H1 (cell line): Measurements from ENCODE around the gene KLF6. TPM values are rescaled to one million over a fixed set of nuclear protein-coding genes. Genes with fewer than 3 reads are reported as not detected.

Source experiments
- CTCF ChIA-PET: fragments of 300-600 bp; sonication (Branson Sonifier 250); formaldehyde crosslinking; loops from one replicate; lab custom pipeline; 2021; ENCODE audit not compliant: partially characterized antibody; lab: Charles Lee
- POLR2A ChIA-PET: fragments of 300-600 bp; sonication (Branson Sonifier 250); formaldehyde crosslinking; loops from one replicate; lab custom pipeline; 2021; ENCODE audit warnings: inconsistent platforms; ENCODE audit not compliant: partially characterized antibody; lab: Charles Lee
- DNase-seq, 2 experiments: peaks; one replicate each; pipeline versions ENCODE4 v3.0.0 to v3.0.0-alpha.2; 2010 to 2022; ENCODE audit warnings: low spot score in 2 of 2, low read depth in 1 of 2, mixed read lengths in 1 of 2
- FAIRE-seq: peaks from 2 replicates; lab custom pipeline; 2011; peaks lifted over from hg19 to GRCh38; lab: Jason Lieb, UNC
- H2AFZ ChIP-seq: 2 replicates; pipeline ENCODE4 v1.8.1; 2012; ENCODE audit warnings: low read length, inconsistent platforms
- H2AK5ac ChIP-seq: 2 replicates; pipeline ENCODE4 v1.6.1; 2013; ENCODE audit warnings: low read depth, low read length
- H2BK120ac ChIP-seq: replicated peaks from 2 replicates; pipeline ENCODE3; 2013; ENCODE audit warnings: low read depth, low read length, inconsistent platforms
- H2BK12ac ChIP-seq: 2 replicates; pipeline ENCODE4 v1.6.1; 2013; ENCODE audit warnings: low read depth, low read length
- H2BK15ac ChIP-seq: 2 replicates; pipeline ENCODE4 v1.6.1; 2013; ENCODE audit warnings: low read length
- H2BK20ac ChIP-seq: 2 replicates; pipeline ENCODE4 v1.6.1; 2013; ENCODE audit warnings: low read length
- H2BK5ac ChIP-seq: 2 replicates; pipeline ENCODE4 v1.6.1; 2013; ENCODE audit warnings: low read depth, low read length
- H3K14ac ChIP-seq: 2 replicates; pipeline ENCODE4 v1.6.1; 2013; ENCODE audit warnings: inconsistent platforms; ENCODE audit not compliant: insufficient read length
- H3K18ac ChIP-seq: 2 replicates; pipeline ENCODE4 v1.6.1; 2013; ENCODE audit warnings: low read length; ENCODE audit errors: extremely low read depth
- H3K23ac ChIP-seq: 2 replicates; pipeline ENCODE4 v1.6.1; 2013; ENCODE audit warnings: inconsistent platforms; ENCODE audit not compliant: insufficient read length
- H3K23me2 ChIP-seq: 2 replicates; pipeline ENCODE4 v1.6.1; 2013; ENCODE audit warnings: low read depth, low read length
- H3K27ac ChIP-seq: 2 replicates; pipeline ENCODE4 v1.6.1; 2011; ENCODE audit warnings: low read depth, low read length, inconsistent platforms
- H3K27me3 ChIP-seq, 4 experiments: replicated peaks in 1 of 4; 1 replicate in 1 of 4; 2 replicates in 3 of 4; pipeline versions ENCODE4 v1.6.1 to v1.8.1; 2011 to 2013; ENCODE audit warnings: low read length in 3 of 4, mild to moderate bottlenecking in 3 of 4, inconsistent platforms in 2 of 4, mixed read lengths in 2 of 4, moderate library complexity in 1 of 4; ENCODE audit not compliant: control insufficient read depth in 3 of 4, insufficient read depth in 3 of 4; ENCODE audit errors: extremely low read depth in 1 of 4
- H3K36me3 ChIP-seq, 4 experiments: 2 replicates each; pipeline versions ENCODE4 v1.6.1 to v1.8.1; 2011 to 2013; ENCODE audit warnings: mild to moderate bottlenecking in 4 of 4, low read length in 3 of 4, moderate library complexity in 2 of 4, control low read depth in 1 of 4, inconsistent platforms in 1 of 4; ENCODE audit not compliant: insufficient read depth in 4 of 4, control insufficient read depth in 2 of 4
- H3K4ac ChIP-seq: replicated peaks from 2 replicates; pipeline ENCODE3; 2013; ENCODE audit warnings: low read length, low read depth, mixed read lengths, inconsistent platforms; ENCODE audit not compliant: insufficient read length
- H3K4me1 ChIP-seq, 4 experiments: replicated peaks in 1 of 4; 1 replicate in 1 of 4; 2 replicates in 3 of 4; pipeline versions ENCODE4 v1.6.1 to v1.8.1; 2011 to 2013; ENCODE audit warnings: low read length in 3 of 4, inconsistent platforms in 2 of 4, mixed read lengths in 1 of 4; ENCODE audit not compliant: insufficient read depth in 4 of 4, control insufficient read depth in 3 of 4
- H3K4me2 ChIP-seq, 2 experiments: 2 replicates each; pipeline versions ENCODE4 v1.6.1 to v1.8.1; 2011 to 2013; ENCODE audit warnings: low read depth in 2 of 2, low read length in 2 of 2, control low read depth in 1 of 2, inconsistent platforms in 1 of 2, mild to moderate bottlenecking in 1 of 2; ENCODE audit not compliant: insufficient read depth in 1 of 2
- H3K4me3 ChIP-seq, 4 experiments: fragments of 200-600, 300-600 bp in 1 of 4; sonication (generic), shearing (Covaris generic), sonication (Bioruptor Twin) in 1 of 4; 2 replicates each; pipeline versions ENCODE4 v1.5.1 to v1.8.1; 2011 to 2016; ENCODE audit warnings: low read length in 4 of 4, low read depth in 3 of 4, control low read depth in 2 of 4, inconsistent platforms in 2 of 4, mild to moderate bottlenecking in 2 of 4, mixed read lengths in 1 of 4, moderate library complexity in 1 of 4; ENCODE audit not compliant: insufficient read depth in 2 of 4; ENCODE audit errors: extremely low read depth in 1 of 4
- H3K56ac ChIP-seq: replicated peaks from 2 replicates; pipeline ENCODE3; 2013; ENCODE audit warnings: low read depth, mild to moderate bottlenecking, mixed read lengths, low read length, inconsistent platforms; ENCODE audit not compliant: insufficient read length
- H3K79me1 ChIP-seq: 2 replicates; pipeline ENCODE4 v1.6.1; 2013; ENCODE audit warnings: low read depth, low read length, control low read depth
- H3K79me2 ChIP-seq, 2 experiments: 2 replicates each; pipeline versions ENCODE4 v1.6.1 to v1.8.1; 2012 to 2013; ENCODE audit warnings: low read length in 2 of 2, mild to moderate bottlenecking in 2 of 2, inconsistent platforms in 1 of 2; ENCODE audit not compliant: insufficient read depth in 2 of 2, control insufficient read depth in 1 of 2
- H3K9ac ChIP-seq, 4 experiments: replicated peaks in 1 of 4; 1 replicate in 1 of 4; 2 replicates in 3 of 4; pipeline versions ENCODE4 v1.6.1 to v1.8.1; 2011 to 2013; ENCODE audit warnings: low read depth in 3 of 4, low read length in 3 of 4, control low read depth in 2 of 4, mild to moderate bottlenecking in 2 of 4, moderate library complexity in 2 of 4, inconsistent platforms in 1 of 4; ENCODE audit errors: extremely low read depth in 1 of 4
- H3K9me3 ChIP-seq, 2 experiments: 2 replicates each; pipeline versions ENCODE4 v1.6.1 to v1.8.1; 2012 to 2013; ENCODE audit warnings: mild to moderate bottlenecking in 2 of 2, moderate library complexity in 2 of 2, control low read depth in 1 of 2, inconsistent platforms in 1 of 2, low read depth in 1 of 2, low read length in 1 of 2, mixed read lengths in 1 of 2; ENCODE audit not compliant: insufficient read depth in 2 of 2
- H4K20me1 ChIP-seq, 2 experiments: replicated peaks in 1 of 2; 2 replicates each; pipeline versions ENCODE3 to v1.8.1; 2011 to 2013; ENCODE audit warnings: inconsistent platforms in 2 of 2, low read length in 2 of 2, mild to moderate bottlenecking in 1 of 2; ENCODE audit not compliant: insufficient read depth in 2 of 2, control insufficient read depth in 1 of 2
- H4K5ac ChIP-seq: 2 replicates; pipeline ENCODE4 v1.6.1; 2013; ENCODE audit warnings: low read length, low read depth, mixed read lengths, inconsistent platforms; ENCODE audit not compliant: insufficient read length
- H4K8ac ChIP-seq: 2 replicates; pipeline ENCODE4 v1.8.0; 2013; ENCODE audit warnings: mild to moderate bottlenecking, moderate library complexity, low read length, inconsistent platforms; ENCODE audit not compliant: insufficient read depth; ENCODE audit errors: extremely low read depth
- H4K91ac ChIP-seq: replicated peaks from 2 replicates; pipeline ENCODE3; 2013; ENCODE audit warnings: low read length, mixed read lengths, inconsistent platforms; ENCODE audit not compliant: insufficient read length
- E2F6 ChIP-seq: IDR thresholded peaks from 2 replicates; pipeline ENCODE4 v1.6.1; 2012; ENCODE audit warnings: inconsistent platforms
- MAX ChIP-seq: IDR thresholded peaks from 2 replicates; pipeline ENCODE4 v1.6.1; 2012; ENCODE audit warnings: inconsistent platforms
- NANOG ChIP-seq: IDR thresholded peaks from 2 replicates; pipeline ENCODE4 v1.6.1; 2011; ENCODE audit warnings: low read length, low read depth, mild to moderate bottlenecking, inconsistent platforms; ENCODE audit not compliant: insufficient read depth, poor library complexity, severe bottlenecking
- RXRA ChIP-seq: IDR thresholded peaks from 2 replicates; pipeline ENCODE4 v1.6.1; 2011; ENCODE audit warnings: low read depth, mild to moderate bottlenecking, low read length, moderate library complexity; ENCODE audit not compliant: insufficient read depth
- SIX5 ChIP-seq: IDR thresholded peaks from 2 replicates; pipeline ENCODE4 v1.6.1; 2011; ENCODE audit warnings: mild to moderate bottlenecking, low read depth, low read length
- SUZ12 ChIP-seq: fragments of 200-600 bp; sonication (generic); IDR thresholded peaks from 2 replicates; pipeline ENCODE4 v1.6.1; 2012; ENCODE audit warnings: mild to moderate bottlenecking, inconsistent platforms, low read length, moderate library complexity, mixed read lengths
- WGBS, 2 experiments: shearing (Covaris generic) in 1 of 2; methylation state at CpG; one replicate each; pipeline versions ENCODE4 v1.1.6 to v1.1.7; 2013 to 2015; ENCODE audit warnings: low lambda C conversion rate in 2 of 2, mixed read lengths in 2 of 2, inconsistent platforms in 1 of 2, low coverage in 1 of 2, missing lambda C conversion rate in 1 of 2; ENCODE audit not compliant: insufficient replicate concordance in 2 of 2, insufficient coverage in 1 of 2, insufficient read length in 1 of 2; ENCODE audit errors: extremely low coverage in 1 of 2, missing lambda C conversion rate in 1 of 2; 5-methylcytosine and 5-hydroxymethylcytosine counted together
- polyA plus RNA-seq, 7 experiments: library from polyadenylated mRNA; depleted of rRNA in 3 of 7; stranded (reverse) in 5 of 7; unstranded in 2 of 7; fragments of >200 nt in 5 of 7; fragments of 200-250 nt in 2 of 7; gene quantifications; 1 replicate in 5 of 7; 2 replicates in 1 of 7; 4 replicates in 1 of 7; pipeline versions ENCODE4 v1.2.1 to v1.2.3, GENCODE V29; 2011 to 2013; ENCODE audit warnings: missing spikeins in 2 of 7, mixed read lengths in 2 of 7
- total RNA-seq: library from RNA; stranded (reverse); fragmentation: NEBNext Ultra II Directional; extraction: Animal tissue kit (Norgen Biotek cat#: 25700); gene quantifications from 2 replicates; pipeline ENCODE4 v1.2.1, GENCODE V29; 2021

KLF6 gene
- total and polyA plus RNA-seq, 2 of the 8 experiments (the other 6 are each of a cell fraction or from before 2014, with no cell fraction given): 5.7 to 19.5 TPM

- no peak overlapping the region for H3K27ac ChIP-seq
- no peak overlapping the region for H3K14ac ChIP-seq
- peak overlapping the region in 1 of 4 experiments; percentile 30; a peak in 1 of 7 replicates for H3K9ac ChIP-seq
- no peak overlapping the region; the same call in 1 of the 2 replicates for H4K8ac ChIP-seq
- no peaks in the 10 kb centered on the region for H3K79me1 ChIP-seq
- H2AFZ ChIP-seq: no peak overlapping the region
- H3K18ac ChIP-seq: no peak overlapping the region
- no peak for TF ChIP-seq MAX
- TF ChIP-seq E2F6: no peak
- TF ChIP-seq SUZ12: no peak
- TF ChIP-seq SIX5: no peak
- TF ChIP-seq RXRA: no peak
- no peak for TF ChIP-seq NANOG
- 89% methylated on average over 8 of the region's 8 CpGs; no CpG with 5 or more reads in 1 of the 2 experiments for WGBS, 2 experiments
- H3K36me3 ChIP-seq: no peaks in the 10 kb centered on the region; a peak in 1 of 8 replicates
- H3K4me2 ChIP-seq: no peak overlapping the region
- H3K9me3 ChIP-seq: no peaks in the 10 kb centered on the region
- ChIA-PET POLR2A (interaction anchor here (2.5 kb wide), 1 partner anchor 17 kb away, joined by 9 read pairs; the partner anchor contains the start of gene KLF6), CTCF (no interaction called here)
- FAIRE-seq (no peak), DNase-seq (no peak)
- H3K56ac ChIP-seq: no peak overlapping the region
- H3K27me3 ChIP-seq: no peaks in the 10 kb centered on the region
- no peak overlapping the region for H3K23ac ChIP-seq
- H2BK15ac ChIP-seq: peak overlapping the region; percentile 8; the same call in 1 of the 2 replicates
- peak overlapping the region; percentile 62 for H3K4ac ChIP-seq
- H4K20me1 ChIP-seq: no peaks in the 10 kb centered on the region
- H2BK20ac ChIP-seq: peak overlapping the region; percentile 27; the same call in 1 of the 2 replicates
- H3K4me3 ChIP-seq: no peak overlapping the region
- peak overlapping the region; percentile 62; the same call in 1 of the 2 replicates for H2BK12ac ChIP-seq
- peak overlapping the region; percentile 48 for H4K91ac ChIP-seq
- H2BK120ac ChIP-seq: no peak overlapping the region
- H3K79me2 ChIP-seq: no peaks in the 10 kb centered on the region
- no peak overlapping the region for H4K5ac ChIP-seq
- H3K23me2 ChIP-seq: peaks cover 6% of the 10 kb centered on the region; the same call in 1 of the 2 replicates
- H2BK5ac ChIP-seq: peak overlapping the region; percentile 26; the same call in 1 of the 2 replicates
- H2AK5ac ChIP-seq: peak overlapping the region; percentile 97; the same call in 1 of the 2 replicates
- peaks cover 2 to 6% (median 2%) of the 10 kb centered on the region in 4 experiments; a peak in 1 of 7 replicates for H3K4me1 ChIP-seq
Observed at GRCh38 chr10:3802526-3803265, 17.7 kb upstream of the KLF6 start.
